Smooth muscle cell of the umbilical artery (primary cell): ENCODE data around the gene BRI3BP. TPM values are rescaled to one million over a fixed set of nuclear protein-coding genes. Genes with fewer than 3 reads are reported as not detected.

Experiments used
- total RNA-seq: library from RNA; depleted of rRNA; stranded (reverse); fragments of >200 nt; gene quantifications from 2 replicates; pipeline ENCODE4 v1.2.3, GENCODE V29; 2014

BRI3BP gene
- total RNA-seq: 5.9 and 8.9 TPM in 2 replicates

GRCh38 chr12:124993626-124994436 is at the start of gene BRI3BP:
TSS of gene BRI3BP (plus strand) at chr12:124993645. CDS start at chr12:124993791, 146 bp downstream.

GRCh38 chr12:125065021-125065918 is 71.8 kb downstream of the BRI3BP start, which contains the start of gene AACS:
TSS of gene AACS (plus strand) at chr12:125065435. CDS start at chr12:125065585, 150 bp downstream.

Other genes with a start within 250 kb of the BRI3BP start
- gene SCARB1, start 129.8 kb upstream of the BRI3BP start, total RNA-seq: 15.1 and 28.3 TPM in 2 replicates
- 1,782 and 1,816 TPM in 2 replicates for gene UBC, start 79.0 kb upstream of the BRI3BP start, total RNA-seq
- 13.4 and 26.0 TPM in 2 replicates for gene DHX37, start 4.5 kb upstream of the BRI3BP start, total RNA-seq
- 38.3 and 51.4 TPM in 2 replicates for gene AACS, start 71.8 kb downstream of the BRI3BP start, total RNA-seq
- under 0.01 and 0.28 TPM in 2 replicates for gene TMEM132B, start 192.7 kb downstream of the BRI3BP start, total RNA-seq